HG03135 (cell line): Measurements from ENCODE around the gene SOHLH1.

Experiments used
- ATAC-seq: cut with Tn5 transposase; IDR thresholded peaks from one replicate; pipeline ENCODE4 v1.9.1; 2021; ENCODE audit warnings: mild to moderate bottlenecking, moderate library complexity; ENCODE audit not compliant: unreplicated experiment

SOHLH1 gene

GRCh38 chr9:135662758-135663450 is 36.4 kb downstream of the SOHLH1 start, which contains the start of gene LCN9:
Gene LCN9, plus strand, starts transcription at chr9:135663309. Its CDS starts 13 bp downstream, at chr9:135663322.
- no peak for ATAC-seq

- ATAC-seq: no peak
Measured at GRCh38 chr9:135661816-135662560, 37.3 kb downstream of the SOHLH1 start.

GRCh38 chr9:135660407-135660806 is 38.9 kb downstream of the SOHLH1 start:
- no peak for ATAC-seq

- no peak for ATAC-seq
Measured at GRCh38 chr9:135659252-135659651, 40.0 kb downstream of the SOHLH1 start.

GRCh38 chr9:135657416-135657815 is 41.9 kb downstream of the SOHLH1 start:
- ATAC-seq: no peak

- no peak for ATAC-seq
Measured at GRCh38 chr9:135655317-135655716, 44.0 kb downstream of the SOHLH1 start.

- ATAC-seq: no peak
Measured at GRCh38 chr9:135650408-135650807, 48.9 kb downstream of the SOHLH1 start.

- no peak for ATAC-seq
Measured at GRCh38 chr9:135649508-135649907, 49.8 kb downstream of the SOHLH1 start.

GRCh38 chr9:135648494-135649410 is 50.5 kb downstream of the SOHLH1 start:
- no peak for ATAC-seq

GRCh38 chr9:135647884-135648283 is 51.4 kb downstream of the SOHLH1 start:
- no peak for ATAC-seq

GRCh38 chr9:135644631-135645218 is 54.6 kb downstream of the SOHLH1 start:
- ATAC-seq: no peak
